Glutamatergic neuron (in vitro differentiated cells): ENCODE measurements around the gene STAP2. TPM values are rescaled to one million over a fixed set of nuclear protein-coding genes. Genes with fewer than 3 reads are reported as not detected.

Experiments used
- DNase-seq: peaks from one replicate; pipeline ENCODE4 v3.0.0; 2022
- H3K27ac Mint-ChIP-seq: one replicate; pipeline ENCODE4 v1.8.0; 2020; ENCODE audit warnings: mild to moderate bottlenecking, mixed read lengths, inconsistent platforms; ENCODE audit not compliant: unreplicated experiment
- H3K27me3 Mint-ChIP-seq: one replicate; pipeline ENCODE4 v1.8.0; 2020; ENCODE audit warnings: mild to moderate bottlenecking, moderate library complexity, mixed read lengths, inconsistent platforms; ENCODE audit not compliant: unreplicated experiment
- H3K36me3 Mint-ChIP-seq: one replicate; pipeline ENCODE4 v1.8.0; 2020; ENCODE audit warnings: mild to moderate bottlenecking, mixed read lengths, inconsistent platforms; ENCODE audit not compliant: unreplicated experiment
- H3K4me1 Mint-ChIP-seq: one replicate; pipeline ENCODE4 v1.8.0; 2020; ENCODE audit warnings: mild to moderate bottlenecking, low read depth, mixed read lengths, inconsistent platforms; ENCODE audit not compliant: unreplicated experiment
- H3K4me3 Mint-ChIP-seq: one replicate; pipeline ENCODE4 v1.8.0; 2020; ENCODE audit warnings: mild to moderate bottlenecking, mixed read lengths, inconsistent platforms; ENCODE audit not compliant: unreplicated experiment
- H3K9me3 Mint-ChIP-seq: one replicate; pipeline ENCODE4 v1.8.0; 2020; ENCODE audit warnings: mild to moderate bottlenecking, moderate library complexity, mixed read lengths, inconsistent platforms; ENCODE audit not compliant: unreplicated experiment
- CTCF ChIP-seq: fragments of 200-600 bp; sonication (generic); IDR thresholded peaks from one replicate; pipeline ENCODE4 v1.5.0; 2021; ENCODE audit not compliant: partially characterized antibody, unreplicated experiment
- total RNA-seq: library from RNA; stranded (reverse); fragmentation: NEBNext Ultra II Directional; extraction: Animal tissue kit (Norgen Biotek cat#: 25700); gene quantifications from one replicate; pipeline ENCODE4 v1.2.1, GENCODE V29; 2021; ENCODE audit not compliant: unreplicated experiment

STAP2 gene
- total RNA-seq, 1 donor from 2014 or later = 18.1 TPM

- Mint-ChIP-seq H3K36me3 (no peaks in the 10 kb centered on the region), H3K9me3 (peaks cover 8% of the 10 kb centered on the region), H3K27ac (no peak overlapping the region), H3K4me1 (peaks cover 7% of the 10 kb centered on the region), H3K27me3 (peaks cover 5% of the 10 kb centered on the region), H3K4me3 (no peak overlapping the region)
- DNase-seq = no peak
- TF ChIP-seq CTCF = no peak
These were observed 38.0 kb downstream of the STAP2 start for GRCh38 chr19:4300589-4300988.

DNA sequence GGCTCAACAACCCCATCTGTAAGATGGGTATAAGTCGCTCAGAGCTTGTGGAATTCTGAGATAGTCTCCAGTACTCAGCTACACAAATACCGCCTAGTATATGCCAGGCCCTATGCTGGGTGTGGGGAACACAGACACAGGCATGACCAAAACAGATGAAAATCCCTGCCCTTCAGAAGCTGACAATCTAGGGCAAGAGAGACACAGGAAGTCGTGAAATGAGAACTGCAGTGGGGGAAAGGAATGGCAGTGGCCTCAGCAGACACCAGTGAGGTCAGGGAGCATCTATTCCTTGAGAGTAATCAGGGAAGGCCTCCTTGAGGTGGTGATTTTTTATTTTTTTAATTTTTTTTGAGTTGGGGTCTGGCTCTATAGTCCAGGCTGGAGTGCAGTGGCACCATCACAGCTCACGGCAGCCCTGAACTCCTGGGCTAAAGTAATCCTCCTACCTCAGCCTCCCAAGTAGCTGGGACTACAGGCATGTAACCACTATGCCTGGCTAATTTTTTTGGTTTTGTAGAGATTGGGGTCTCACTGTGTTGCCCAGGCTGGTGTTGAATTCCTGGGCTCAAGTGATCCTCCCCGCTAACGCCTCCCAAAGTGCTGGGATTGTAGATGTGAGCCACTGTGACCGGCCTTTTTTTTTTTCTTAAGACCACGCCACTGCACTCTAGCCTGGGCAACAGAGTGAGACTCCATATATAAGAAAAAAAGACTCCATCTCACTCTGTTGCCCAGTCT lies 39.6 kb downstream of the STAP2 start:
- Mint-ChIP-seq H3K27me3 (peaks cover 5% of the 10 kb centered on the region), H3K4me3 (no peak overlapping the region), H3K9me3 (peaks cover 4% of the 10 kb centered on the region), H3K36me3 (no peaks in the 10 kb centered on the region), H3K4me1 (peaks cover 8% of the 10 kb centered on the region), H3K27ac (no peak overlapping the region)
- no peak for DNase-seq
- no peak for TF ChIP-seq CTCF

DNA sequence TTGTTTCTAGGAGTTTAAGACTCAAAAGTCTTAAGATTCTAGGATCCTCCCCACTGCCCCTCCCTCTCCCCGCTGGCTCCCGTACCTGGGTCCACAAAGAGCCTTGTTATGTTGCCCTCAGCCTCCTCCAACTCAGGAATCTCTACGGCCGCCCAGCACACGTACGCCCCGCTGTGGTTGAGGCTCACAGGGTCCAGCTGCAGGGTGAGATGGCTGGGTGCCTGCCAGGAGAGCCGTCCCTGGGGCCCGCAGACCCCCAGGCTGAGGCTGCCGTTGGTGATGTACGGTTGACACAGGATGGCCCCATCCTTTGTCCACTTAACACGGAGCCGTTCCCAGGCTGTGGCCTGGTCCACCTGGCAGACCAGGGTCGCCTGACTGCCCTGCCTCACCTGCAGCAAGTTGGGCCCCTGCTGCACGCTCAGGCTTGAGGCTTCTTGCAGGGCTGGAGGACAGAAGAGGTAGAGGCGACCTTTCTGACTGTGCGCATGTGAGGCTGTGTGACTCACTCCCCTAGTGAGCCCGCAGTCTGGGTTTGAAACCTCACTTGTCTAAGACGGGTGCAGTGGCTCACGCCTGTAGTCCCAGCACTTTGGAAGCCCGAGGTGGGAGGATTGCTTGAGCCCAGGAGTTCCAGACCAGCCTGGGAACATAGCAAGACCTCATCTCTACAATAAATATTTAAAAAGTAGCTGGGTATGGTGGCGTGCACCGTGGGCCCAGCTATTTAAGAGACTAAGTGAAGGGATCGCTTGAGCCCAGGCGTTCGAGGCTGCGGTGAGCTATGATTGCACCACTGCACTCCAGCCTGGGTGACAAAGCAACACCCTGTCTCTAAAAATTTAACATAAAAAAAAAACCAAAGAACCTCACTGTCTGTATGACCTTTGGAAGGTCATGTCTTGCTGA lies 40.5 kb downstream of the STAP2 start:
- H3K27ac Mint-ChIP-seq = no peak overlapping the region
- H3K4me1 Mint-ChIP-seq = peaks cover 8% of the 10 kb centered on the region
- H3K9me3 Mint-ChIP-seq = peaks cover 4% of the 10 kb centered on the region
- no peaks in the 10 kb centered on the region for H3K36me3 Mint-ChIP-seq
- no peak for DNase-seq
- no peak overlapping the region for H3K4me3 Mint-ChIP-seq
- H3K27me3 Mint-ChIP-seq = peaks cover 5% of the 10 kb centered on the region
- no peak for TF ChIP-seq CTCF

- Mint-ChIP-seq H3K27ac (no peak overlapping the region), H3K9me3 (peaks cover 1% of the 10 kb centered on the region), H3K36me3 (no peaks in the 10 kb centered on the region), H3K4me3 (no peak overlapping the region), H3K27me3 (peaks cover 2% of the 10 kb centered on the region), H3K4me1 (peaks cover 4% of the 10 kb centered on the region)
- DNase-seq = peak; percentile 42
- no peak for TF ChIP-seq CTCF
These were observed 42.5 kb downstream of the STAP2 start for GRCh38 chr19:4295972-4296771.
